HG03575 (cell line): ENCODE data around the gene WDR13.
"Not testable (repeated sequence)": the region's sequence is repeated elsewhere in the genome, so short reads cannot be mapped to it uniquely, and the experiment has no call there.

Source experiments
- ATAC-seq: cut with Tn5 transposase; IDR thresholded peaks from one replicate; pipeline ENCODE4 v1.9.1; 2021; ENCODE audit not compliant: unreplicated experiment, insufficient number of reproducible peaks, low FRiP score; ENCODE audit errors: extremely low read depth

WDR13 gene

DNA sequence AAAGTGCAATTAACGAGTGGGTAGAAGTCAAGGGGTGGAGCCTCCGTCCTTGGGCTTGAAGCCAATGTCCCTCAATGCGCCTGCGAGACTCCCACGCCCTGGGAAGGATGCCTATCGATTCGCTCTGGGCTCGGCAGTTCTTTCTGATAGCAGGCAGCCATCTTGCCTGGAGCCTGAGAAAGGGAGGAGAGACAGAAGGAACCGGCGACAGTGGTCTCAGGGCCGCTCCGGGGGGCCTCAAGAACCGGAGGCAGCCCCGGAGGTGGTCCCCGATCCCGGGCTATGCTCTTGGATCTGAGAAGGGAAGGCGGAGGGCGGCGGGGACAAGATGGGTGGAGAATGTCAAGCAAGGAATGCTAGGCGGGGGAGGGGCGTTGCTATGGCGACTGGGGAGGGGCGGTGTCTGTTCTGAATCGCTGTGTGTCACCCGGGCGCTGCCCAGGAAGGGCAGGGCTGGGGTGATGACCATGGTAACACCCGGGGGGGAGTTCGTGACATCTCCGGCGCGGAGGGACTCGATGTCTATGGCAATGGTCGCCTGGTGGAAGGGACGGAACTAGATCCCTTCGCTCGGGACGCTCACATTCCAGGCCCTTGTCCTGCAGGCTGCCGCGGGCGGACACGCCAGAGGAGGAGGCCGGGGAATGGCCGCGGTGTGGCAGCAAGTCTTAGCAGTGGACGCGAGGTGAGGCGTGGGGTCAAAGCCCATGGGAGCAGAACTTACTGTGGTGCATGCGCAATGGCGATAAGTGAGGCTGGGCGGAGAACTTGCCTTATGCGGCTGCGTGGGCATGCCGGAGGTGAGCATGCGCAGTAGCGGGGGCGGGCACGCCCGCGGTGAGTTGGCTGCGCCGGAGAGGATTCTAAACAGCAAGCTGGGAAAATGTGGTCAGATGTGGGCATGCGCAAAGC lies at the start of gene WDR13:
Gene WDR13 (plus strand): TSS at position 140 of the 912 bp plus-strand sequence. CDS start 505 bp downstream, at position 645.
- ATAC-seq, result no peak

GRCh38 chrX:48548871-48549270 lies 48.4 kb upstream of the WDR13 start:
- ATAC-seq, result no peak

- not testable (repeated sequence) for ATAC-seq
Observed at GRCh38 chrX:48555731-48556325, 41.5 kb upstream of the WDR13 start.

- no peak for ATAC-seq
Observed at GRCh38 chrX:48558271-48558670, 39.0 kb upstream of the WDR13 start.

GRCh38 chrX:48559636-48560035 lies 37.7 kb upstream of the WDR13 start:
- ATAC-seq, result no peak

DNA sequence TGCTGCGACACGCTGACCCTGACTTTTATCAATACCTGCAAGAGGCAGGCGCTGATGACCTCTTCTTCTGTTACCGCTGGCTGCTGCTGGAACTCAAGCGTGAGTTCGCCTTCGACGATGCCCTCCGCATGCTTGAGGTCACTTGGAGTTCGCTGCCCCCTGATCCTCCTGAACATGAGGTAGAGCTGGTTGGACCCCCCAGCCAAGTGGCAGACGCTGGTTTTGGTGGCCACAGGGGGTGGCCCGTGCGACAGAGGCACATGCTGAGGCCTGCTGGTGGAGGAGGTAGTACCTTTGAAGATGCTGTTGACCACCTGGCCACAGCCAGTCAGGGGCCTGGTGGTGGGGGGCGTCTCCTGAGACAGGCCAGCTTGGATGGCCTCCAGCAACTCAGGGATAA lies 37.2 kb upstream of the WDR13 start:
- no peak for ATAC-seq

- ATAC-seq, result no peak
Observed at GRCh38 chrX:48560681-48561080, 36.6 kb upstream of the WDR13 start.

DNA sequence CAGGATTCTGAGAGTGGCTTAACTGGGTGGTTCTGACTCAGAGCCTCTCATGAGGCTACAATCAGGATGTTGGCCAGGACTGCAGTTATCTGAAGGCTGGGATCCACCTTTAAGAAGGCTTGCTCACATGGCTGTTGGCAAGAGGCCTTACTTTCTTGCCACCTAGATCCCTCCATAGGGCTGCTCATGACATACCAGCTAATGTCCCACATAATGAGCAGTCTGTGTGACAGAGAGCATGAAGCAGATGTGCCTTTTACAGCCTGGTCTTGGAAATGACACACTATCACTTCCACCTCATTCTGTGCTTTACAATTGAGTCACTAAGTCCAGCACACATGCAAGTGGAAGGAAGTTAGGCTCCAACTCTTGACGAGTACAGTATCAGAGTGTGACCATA lies 27.3 kb upstream of the WDR13 start:
- no peak for ATAC-seq

- ATAC-seq, result no peak
Observed at GRCh38 chrX:48573690-48574269, 23.5 kb upstream of the WDR13 start.

- ATAC-seq, result no peak
Observed at GRCh38 chrX:48574270-48575266, 22.7 kb upstream of the WDR13 start, which contains the start of gene RBM3. RBM3 (plus strand) TSS chrX:48574484; CDS start chrX:48575181, 697 bp downstream.

DNA sequence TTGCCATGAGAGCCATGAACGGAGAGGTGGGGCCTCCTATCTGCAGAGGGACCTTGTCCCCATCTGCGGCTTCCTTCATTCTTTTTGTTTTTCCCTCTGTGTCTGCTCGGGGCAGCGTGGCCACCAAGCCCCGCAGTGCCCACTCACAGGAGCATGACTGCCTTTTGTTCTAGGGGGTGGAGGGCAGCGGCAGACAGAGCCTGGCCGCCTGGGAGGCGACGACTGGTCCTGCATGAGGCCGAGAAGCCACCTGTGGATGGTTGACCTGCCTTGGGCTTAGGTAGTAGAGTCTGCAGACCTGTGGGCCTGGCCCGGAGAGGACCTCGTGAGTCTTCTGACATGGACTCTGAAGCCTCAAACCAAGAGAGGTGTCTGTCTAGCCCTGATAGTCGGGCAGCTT lies 21.6 kb upstream of the WDR13 start:
- no peak for ATAC-seq

- ATAC-seq, result no peak
Observed at GRCh38 chrX:48576108-48576507, 21.2 kb upstream of the WDR13 start.

GRCh38 chrX:48578661-48579128 lies 18.6 kb upstream of the WDR13 start:
- ATAC-seq, result no peak

- no peak for ATAC-seq
Observed at GRCh38 chrX:48579259-48579658, 18.0 kb upstream of the WDR13 start.

GRCh38 chrX:48580662-48581061 lies 16.6 kb upstream of the WDR13 start:
- no peak for ATAC-seq

DNA sequence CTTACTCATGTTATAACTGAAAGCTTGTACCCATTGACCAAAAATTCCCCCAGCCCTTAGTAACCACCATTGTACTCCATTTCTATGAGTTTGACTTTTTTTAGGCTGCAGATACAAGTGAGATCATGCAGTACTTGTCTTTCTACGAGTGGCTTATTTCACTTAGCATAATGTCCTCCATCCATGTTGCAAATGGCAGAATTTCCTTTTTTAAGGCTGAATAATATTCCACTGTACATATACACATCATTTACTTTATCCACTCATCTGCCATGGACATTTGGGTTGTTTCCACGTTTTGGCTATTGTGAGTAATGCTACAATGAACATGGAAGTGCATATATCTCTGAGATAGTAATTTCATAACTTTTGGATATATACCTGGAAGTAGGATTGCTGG lies 12.6 kb upstream of the WDR13 start:
- ATAC-seq, result no peak

DNA sequence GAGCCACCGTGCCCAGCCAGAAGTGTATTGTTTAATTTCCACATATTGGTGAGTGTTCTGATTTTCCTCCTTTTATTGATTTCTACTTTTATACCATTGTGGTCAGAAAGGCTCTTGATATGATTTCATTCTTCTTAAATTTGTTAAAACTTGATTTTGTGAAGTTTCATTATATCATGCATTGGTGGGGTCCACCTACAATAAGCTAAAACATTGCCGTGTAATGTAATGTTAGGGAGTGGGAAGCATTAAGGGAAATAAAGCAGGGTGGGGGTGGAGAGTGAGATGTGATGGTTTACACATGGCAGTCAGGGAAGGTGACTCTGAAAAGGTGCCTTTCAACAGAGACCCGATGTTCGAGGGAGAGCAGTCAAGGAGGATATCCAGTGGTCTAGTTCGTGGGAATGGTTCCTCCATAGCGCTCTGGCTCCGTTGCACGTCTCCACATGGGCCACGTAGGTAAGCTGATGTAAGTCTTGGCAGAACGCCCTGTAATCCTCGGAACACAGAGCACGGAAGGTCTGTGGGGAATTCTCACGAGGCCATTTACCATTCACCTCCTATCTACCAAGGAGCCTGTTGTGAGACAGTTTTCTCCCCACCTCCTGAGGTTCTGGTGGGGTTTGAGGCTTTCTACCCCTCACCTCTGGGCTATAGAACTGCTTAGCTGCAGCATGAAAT lies 7.7 kb upstream of the WDR13 start:
- no peak for ATAC-seq
